HG02763 (cell line): ENCODE data around the gene CSN3.

ENCODE experiments used
- ATAC-seq: cut with Tn5 transposase; IDR thresholded peaks from one replicate; pipeline ENCODE4 v1.9.1; 2021; ENCODE audit warnings: mild to moderate bottlenecking, moderate library complexity; ENCODE audit not compliant: unreplicated experiment

The CSN3 gene

GRCh38 chr4:70291341-70291740 lies 48.9 kb downstream of the CSN3 start:
- ATAC-seq = no peak

- no peak for ATAC-seq
These were observed 55.2 kb downstream of the CSN3 start for GRCh38 chr4:70297576-70297975.

- ATAC-seq = no peak
These were observed 55.7 kb downstream of the CSN3 start for GRCh38 chr4:70298051-70298450.

- ATAC-seq = no peak
These were observed 57.2 kb downstream of the CSN3 start for GRCh38 chr4:70299643-70300042.

- no peak for ATAC-seq
These were observed 57.8 kb downstream of the CSN3 start for GRCh38 chr4:70300215-70300614.
